ENCODE results near the gene WNT7A.

- no peak for TF ChIP-seq CTCF (IDR thresholded peaks at IDR 0.05)
- TF ChIP-seq POLR2A (IDR thresholded peaks at IDR 0.05), result no peak
- no peak for TF ChIP-seq POLR2AphosphoS5 (IDR thresholded peaks at IDR 0.05)
Observed at GRCh38 chr3:13891017-13891392, 11.1 kb upstream of the WNT7A start.

Data from upper lobe of left lung (tissue), 4 donors.